NT2/D1 (cell line): ENCODE results near the gene GAL3ST1.

Experiments
- DNase-seq: peaks from one replicate; pipeline ENCODE4 v3.0.0-alpha.2; 2011; ENCODE audit warnings: low read depth, low spot score
- H3K27me3 ChIP-seq: 2 replicates; pipeline ENCODE4 v1.6.0; 2011; ENCODE audit warnings: mild to moderate bottlenecking; ENCODE audit not compliant: insufficient read length, insufficient read depth
- H3K36me3 ChIP-seq: 2 replicates; pipeline ENCODE4 v1.6.1; 2011; ENCODE audit warnings: mild to moderate bottlenecking, low read length, mixed read lengths; ENCODE audit not compliant: insufficient read depth, insufficient read length
- H3K4me1 ChIP-seq: 2 replicates; pipeline ENCODE4 v1.5.1; 2011; ENCODE audit not compliant: insufficient read depth, insufficient read length
- H3K4me3 ChIP-seq: 2 replicates; pipeline ENCODE4 v1.5.1; 2011; ENCODE audit warnings: low read depth; ENCODE audit not compliant: insufficient read length
- H3K9ac ChIP-seq: 2 replicates; pipeline ENCODE4 v1.6.0; 2011; ENCODE audit warnings: low read depth; ENCODE audit not compliant: insufficient read length
- H3K9me3 ChIP-seq: 2 replicates; pipeline ENCODE4 v1.5.1; 2011; ENCODE audit warnings: mild to moderate bottlenecking, low read length; ENCODE audit not compliant: insufficient read depth
- SUZ12 ChIP-seq: IDR thresholded peaks from 2 replicates; pipeline ENCODE4 v1.6.1; 2011; ENCODE audit not compliant: insufficient read length, insufficient read depth; ENCODE audit errors: extremely low read depth
- YY1 ChIP-seq: IDR thresholded peaks from 2 replicates; pipeline ENCODE4 v1.6.1; 2011; ENCODE audit not compliant: insufficient read length, insufficient read depth
- ZNF274 ChIP-seq: IDR thresholded peaks from 2 replicates; pipeline ENCODE4 v1.6.1; 2011; ENCODE audit warnings: mild to moderate bottlenecking, low read depth, low read length

Gene GAL3ST1

GRCh38 chr22:30605449-30606110, 31.1 kb upstream of the GAL3ST1 start:
- peaks cover 2% of the 10 kb centered on the region for H3K36me3 ChIP-seq
- DNase-seq: no peak
- H3K9ac ChIP-seq: no peak overlapping the region
- H3K9me3 ChIP-seq: no peaks in the 10 kb centered on the region
- no peak for TF ChIP-seq ZNF274
- TF ChIP-seq YY1: no peak
- TF ChIP-seq SUZ12: no peak
- peaks cover 2% of the 10 kb centered on the region for H3K4me1 ChIP-seq
- H3K27me3 ChIP-seq: no peaks in the 10 kb centered on the region
- H3K4me3 ChIP-seq: peak overlapping the region; percentile 8

- no peak for TF ChIP-seq SUZ12
- TF ChIP-seq YY1: no peak
- no peak for TF ChIP-seq ZNF274
- H3K36me3 ChIP-seq: no peaks in the 10 kb centered on the region
- H3K27me3 ChIP-seq: no peaks in the 10 kb centered on the region
- H3K4me1 ChIP-seq: peaks cover under 1% of the 10 kb centered on the region
- DNase-seq: no peak
- H3K9ac ChIP-seq: no peak overlapping the region
- H3K9me3 ChIP-seq: no peaks in the 10 kb centered on the region
- H3K4me3 ChIP-seq: no peak overlapping the region
These were observed 30.3 kb upstream of the GAL3ST1 start for GRCh38 chr22:30604723-30605122.

GRCh38 chr22:30603801-30604200, 29.3 kb upstream of the GAL3ST1 start:
- Histone ChIP-seq H3K9ac (no peak overlapping the region), H3K4me3 (no peak overlapping the region), H3K27me3 (no peaks in the 10 kb centered on the region), H3K9me3 (no peaks in the 10 kb centered on the region), H3K36me3 (no peaks in the 10 kb centered on the region), H3K4me1 (no peaks in the 10 kb centered on the region)
- no peak for DNase-seq
- TF ChIP-seq YY1 (no peak), ZNF274 (no peak), SUZ12 (no peak)

GRCh38 chr22:30602049-30602448, 27.6 kb upstream of the GAL3ST1 start:
- Histone ChIP-seq H3K36me3 (no peaks in the 10 kb centered on the region), H3K4me3 (no peak overlapping the region), H3K4me1 (no peaks in the 10 kb centered on the region), H3K9me3 (peaks cover 3% of the 10 kb centered on the region; the same call in 1 of the 2 replicates), H3K27me3 (no peaks in the 10 kb centered on the region), H3K9ac (no peak overlapping the region)
- no peak for TF ChIP-seq ZNF274
- no peak for TF ChIP-seq SUZ12
- TF ChIP-seq YY1: no peak
- no peak for DNase-seq

- Histone ChIP-seq H3K9ac (no peak overlapping the region), H3K4me3 (no peak overlapping the region), H3K27me3 (no peaks in the 10 kb centered on the region), H3K36me3 (no peaks in the 10 kb centered on the region), H3K9me3 (peaks cover 3% of the 10 kb centered on the region; the same call in 1 of the 2 replicates), H3K4me1 (no peaks in the 10 kb centered on the region)
- TF ChIP-seq SUZ12 (no peak), YY1 (no peak), ZNF274 (no peak)
- DNase-seq: no peak
These were observed 27.0 kb upstream of the GAL3ST1 start for GRCh38 chr22:30601464-30601863.

- TF ChIP-seq YY1 (no peak), SUZ12 (no peak), ZNF274 (no peak)
- Histone ChIP-seq H3K36me3 (no peaks in the 10 kb centered on the region), H3K9me3 (peaks cover 3% of the 10 kb centered on the region; the same call in 1 of the 2 replicates), H3K4me3 (no peak overlapping the region), H3K9ac (no peak overlapping the region), H3K4me1 (no peaks in the 10 kb centered on the region), H3K27me3 (no peaks in the 10 kb centered on the region)
- DNase-seq: no peak
These were observed 26.5 kb upstream of the GAL3ST1 start for GRCh38 chr22:30600921-30601320.

GRCh38 chr22:30598986-30599385, 24.5 kb upstream of the GAL3ST1 start:
- Histone ChIP-seq H3K9me3 (peaks cover 3% of the 10 kb centered on the region; the same call in 1 of the 2 replicates), H3K4me1 (no peaks in the 10 kb centered on the region), H3K9ac (no peak overlapping the region), H3K36me3 (no peaks in the 10 kb centered on the region), H3K4me3 (no peak overlapping the region), H3K27me3 (no peaks in the 10 kb centered on the region)
- DNase-seq: no peak
- TF ChIP-seq YY1 (no peak), SUZ12 (no peak), ZNF274 (no peak)
